Activated effector memory CD4-positive, alpha-beta T cell treated with Interleukin-2 at 50 U/mL for 16 hours (primary cell): ENCODE data around the gene RNF215.
"Not testable (repeated sequence)": the region's sequence is repeated elsewhere in the genome, so short reads cannot be mapped to it uniquely, and the experiment has no call there.

ENCODE experiments used
- DNase-seq: peaks from one replicate; pipeline ENCODE4 v3.0.0-alpha.2; 2020

RNF215 gene

DNA sequence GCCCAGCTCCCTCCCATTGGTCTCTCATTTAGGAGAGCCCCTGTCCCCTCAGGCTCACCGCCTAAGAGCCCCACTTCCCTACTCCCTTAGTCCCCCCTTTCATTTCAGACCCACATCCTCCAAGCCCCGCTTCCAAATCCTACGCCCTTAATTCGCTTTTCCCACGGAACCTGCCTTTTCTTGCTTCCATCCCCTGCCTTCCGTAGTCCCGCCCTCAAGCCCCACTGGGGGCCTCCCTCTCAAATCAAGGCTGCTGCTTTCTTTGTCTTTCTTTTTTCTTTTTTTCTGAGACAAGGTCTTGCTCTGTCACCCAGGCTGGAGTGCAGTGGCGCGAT, 30.0 kb downstream of the RNF215 start:
- DNase-seq: no peak

DNA sequence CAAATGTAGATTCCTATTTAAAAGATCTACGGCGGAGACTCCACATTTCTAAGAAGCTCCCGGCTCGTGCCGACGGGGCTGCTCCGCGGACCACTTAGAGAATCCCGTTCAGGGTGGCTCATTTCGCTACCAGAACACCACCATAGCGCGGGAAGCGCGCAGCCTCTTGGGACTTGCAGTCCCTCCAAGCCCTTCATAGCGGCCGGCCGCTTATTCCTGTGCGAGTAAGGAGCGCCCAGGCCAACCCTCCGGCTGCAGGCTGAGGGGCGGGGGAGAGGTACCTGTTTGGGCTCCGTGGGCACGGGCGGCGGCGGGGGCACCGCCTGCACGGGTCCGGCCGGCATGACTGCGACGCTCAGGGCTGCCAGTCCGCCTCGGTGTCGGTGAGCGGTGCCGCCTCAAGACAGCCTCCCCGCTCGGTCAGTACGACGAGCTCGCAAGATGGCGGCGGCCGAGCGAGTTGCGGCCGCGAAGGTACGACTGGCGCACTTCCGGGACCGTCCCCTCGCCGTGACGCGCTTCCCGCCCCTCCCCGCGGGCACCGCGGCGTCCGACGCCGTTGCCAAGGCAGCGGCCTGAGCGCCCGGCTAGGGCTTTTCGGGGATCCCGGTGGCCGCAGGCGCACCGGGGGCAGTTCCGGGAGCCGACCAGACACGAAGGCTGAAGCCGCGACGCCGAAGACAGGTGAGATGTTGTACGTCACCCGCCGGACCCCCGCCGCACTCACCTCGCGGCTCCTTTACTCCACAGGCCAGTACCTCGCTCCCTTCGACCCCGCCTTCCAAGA, 30.6 kb downstream of the RNF215 start, which contains the start of the genes CCDC157 and SF3A1:
Gene CCDC157, plus strand, starts transcription at position 559 of the 787 bp plus-strand sequence. CDS start 8,994 bp downstream, outside the sequence.
Gene SF3A1, minus strand, starts transcription at position 446 of the 787 bp plus-strand sequence. Its CDS starts 102 bp downstream, at position 344.
- peak; percentile 79 for DNase-seq

DNA sequence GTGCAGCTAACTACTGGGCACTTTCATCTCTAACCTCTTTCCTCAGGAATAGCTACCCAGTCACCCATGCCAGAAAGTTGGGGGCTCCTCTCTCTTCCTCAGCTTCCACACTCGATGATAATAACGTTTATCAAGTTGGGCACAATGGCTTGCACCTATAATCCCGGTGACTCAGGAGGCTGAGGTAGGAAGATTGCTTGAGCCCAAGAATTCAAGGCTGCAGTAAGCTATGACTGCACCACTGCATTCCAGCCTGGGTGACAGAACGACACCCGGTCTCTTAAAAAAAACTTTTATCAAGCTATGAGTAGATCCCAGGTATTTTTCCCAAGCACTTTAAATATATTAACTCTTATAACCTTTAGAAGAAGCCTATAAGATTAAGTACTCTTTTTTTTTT, 32.6 kb downstream of the RNF215 start:
- no peak for DNase-seq

DNA sequence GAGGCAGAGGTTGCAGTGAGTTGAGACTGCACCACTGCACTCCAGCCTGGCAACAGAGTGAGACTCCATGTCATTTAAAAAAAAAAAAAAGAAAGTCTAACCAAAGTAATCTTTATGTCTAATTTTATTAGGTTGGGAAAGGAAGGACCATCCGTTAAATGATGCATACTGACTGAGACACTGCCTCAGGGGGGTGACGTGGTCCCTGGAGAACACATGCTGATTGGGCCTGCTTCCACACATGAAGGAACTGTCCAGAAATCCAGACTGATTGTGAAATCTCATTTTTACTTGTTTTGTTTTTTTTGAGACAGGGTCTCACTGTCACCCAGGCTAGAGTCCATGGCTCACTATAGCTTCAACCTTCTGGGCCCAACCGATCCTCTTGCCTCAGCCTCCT, 36.0 kb downstream of the RNF215 start:
- DNase-seq: no peak

DNA sequence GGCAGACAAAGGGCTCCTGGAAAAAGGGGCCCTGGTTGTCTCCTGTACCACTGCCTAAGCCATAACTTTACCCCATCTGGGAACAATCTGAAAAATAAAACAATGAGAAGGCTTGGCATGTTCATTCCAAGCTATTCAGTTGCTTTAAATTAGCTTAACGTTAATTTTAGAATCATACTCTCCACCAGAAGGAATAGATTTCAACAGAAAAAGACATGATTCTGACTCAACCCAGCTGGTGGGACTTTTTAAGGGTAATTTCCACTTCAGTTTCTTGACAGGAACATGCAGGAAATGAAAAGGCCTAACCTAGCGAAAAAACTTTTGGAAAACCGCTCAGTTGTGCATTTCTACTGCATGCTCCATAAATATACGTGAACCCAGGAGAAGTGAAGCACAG, 38.4 kb downstream of the RNF215 start:
- DNase-seq: no peak

DNA sequence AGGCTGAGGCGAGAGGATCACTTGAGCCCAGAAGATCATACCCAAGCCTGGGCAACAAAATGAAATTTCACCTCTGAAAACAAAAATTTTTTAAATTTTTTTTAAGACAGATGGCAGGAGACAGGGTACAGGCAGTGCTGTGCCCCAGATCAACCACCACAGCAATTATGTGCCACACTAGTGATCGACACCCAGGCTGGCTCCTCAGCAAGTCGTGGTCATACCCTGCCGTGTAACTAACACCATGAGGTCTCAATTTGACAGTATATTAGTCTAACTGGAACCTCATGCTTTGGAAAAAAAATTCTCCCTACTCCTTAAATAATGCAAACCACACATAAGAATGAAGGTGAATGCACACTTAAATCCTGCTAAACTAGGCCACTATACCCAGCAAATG, 38.8 kb downstream of the RNF215 start:
- no peak for DNase-seq

DNA sequence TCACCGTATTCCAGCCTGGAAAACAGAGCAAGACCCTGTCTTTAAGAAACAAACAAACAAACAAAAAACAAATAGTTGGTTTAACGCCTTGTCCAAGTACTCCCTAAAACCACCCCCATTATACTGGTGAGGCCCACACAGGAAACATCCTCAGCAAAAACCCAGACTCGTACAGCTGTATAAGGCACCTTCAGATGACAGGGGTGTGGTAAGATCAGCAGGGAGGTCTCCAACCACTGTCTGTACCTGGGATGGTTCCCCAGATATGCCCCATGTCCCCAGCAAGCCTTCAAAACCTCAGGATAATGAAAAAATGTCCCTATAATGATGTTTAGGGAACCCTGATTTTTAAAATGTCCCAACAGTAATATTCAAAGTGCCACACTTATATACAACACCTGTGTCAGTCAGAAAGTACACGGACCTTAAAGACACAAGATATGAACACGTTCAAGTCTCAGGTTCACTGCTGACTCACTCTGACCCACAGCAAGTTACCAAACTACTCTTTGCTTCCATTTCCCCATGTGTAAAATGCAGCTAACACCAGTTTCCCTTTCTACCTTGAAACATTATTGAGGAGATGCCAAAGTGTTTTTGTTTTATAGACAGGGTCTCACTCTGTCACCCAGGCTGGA, 39.8 kb downstream of the RNF215 start:
- DNase-seq: no peak

DNA sequence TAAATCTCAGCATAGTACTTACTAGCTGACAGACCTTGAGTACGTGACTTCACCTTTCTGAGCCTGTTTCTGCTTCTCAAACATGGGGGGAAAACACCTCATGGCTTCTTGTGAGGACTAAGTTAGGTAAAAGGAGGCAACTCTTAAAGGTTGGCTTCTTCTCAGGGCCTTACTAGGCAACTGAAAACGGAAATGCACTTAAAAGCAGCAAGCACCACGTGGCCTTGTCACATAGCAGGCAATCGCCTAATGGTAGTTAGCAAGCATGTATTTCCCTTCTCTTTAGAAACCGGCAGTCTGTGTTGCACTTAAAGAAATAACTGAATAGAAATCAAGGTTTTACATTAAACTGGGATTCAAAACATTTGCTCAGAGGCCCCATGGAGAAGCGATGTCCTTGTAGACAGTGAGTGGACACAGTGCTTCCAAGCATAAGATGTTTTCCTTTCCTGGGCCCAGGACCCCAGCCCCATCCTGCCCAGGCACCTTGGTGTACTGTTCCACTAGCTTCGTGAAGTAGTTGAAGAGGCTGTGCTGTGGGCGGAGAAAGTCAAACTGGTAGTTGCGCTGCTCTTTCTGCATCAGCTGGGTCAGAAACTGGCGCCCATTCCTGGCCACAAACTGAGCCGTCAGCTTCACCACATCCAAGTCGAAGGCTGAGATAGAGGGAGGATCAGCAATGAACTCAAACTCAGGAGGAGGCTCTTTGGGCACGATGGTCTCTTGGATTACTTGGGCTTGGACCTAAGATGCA, 42.6 kb downstream of the RNF215 start:
- DNase-seq: no peak

DNA sequence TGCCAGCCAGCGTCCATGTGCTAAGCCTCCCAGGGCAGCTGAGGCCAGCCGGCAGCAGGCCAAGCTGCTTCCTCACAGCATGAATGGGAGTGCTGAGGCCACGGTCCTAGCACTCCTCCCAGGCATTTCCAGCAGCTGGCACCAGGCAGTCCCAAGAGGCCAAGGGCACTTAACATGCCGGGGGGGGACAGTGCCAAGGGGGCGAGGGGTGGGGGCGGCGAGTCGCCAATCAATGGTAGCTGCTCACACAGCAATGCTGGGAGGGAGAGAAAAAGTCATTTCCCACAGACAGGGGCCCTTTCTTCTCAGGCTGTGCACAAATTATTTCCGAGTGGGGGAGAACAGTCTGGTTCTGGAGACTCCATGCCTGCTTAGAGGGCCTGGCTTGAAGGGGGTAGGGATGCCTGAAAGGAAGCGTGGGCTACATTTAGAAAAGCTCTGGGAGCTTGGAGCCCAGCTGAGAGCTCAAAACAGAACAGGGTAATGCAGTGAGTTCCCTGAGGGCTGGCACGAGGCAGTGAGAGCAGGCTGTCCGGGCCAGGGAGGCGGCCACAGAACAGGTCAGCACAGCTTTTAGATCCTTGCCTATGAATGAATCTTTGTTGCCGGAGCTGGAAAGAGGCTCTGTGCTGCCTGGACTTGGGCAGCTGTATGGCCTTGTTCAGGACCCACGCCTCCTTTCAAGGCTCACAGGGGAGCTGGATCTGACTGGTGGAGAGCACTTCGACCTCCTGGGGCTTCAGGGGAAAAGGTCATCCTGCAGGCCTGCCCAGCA, 46.1 kb downstream of the RNF215 start:
- DNase-seq: no peak

DNA sequence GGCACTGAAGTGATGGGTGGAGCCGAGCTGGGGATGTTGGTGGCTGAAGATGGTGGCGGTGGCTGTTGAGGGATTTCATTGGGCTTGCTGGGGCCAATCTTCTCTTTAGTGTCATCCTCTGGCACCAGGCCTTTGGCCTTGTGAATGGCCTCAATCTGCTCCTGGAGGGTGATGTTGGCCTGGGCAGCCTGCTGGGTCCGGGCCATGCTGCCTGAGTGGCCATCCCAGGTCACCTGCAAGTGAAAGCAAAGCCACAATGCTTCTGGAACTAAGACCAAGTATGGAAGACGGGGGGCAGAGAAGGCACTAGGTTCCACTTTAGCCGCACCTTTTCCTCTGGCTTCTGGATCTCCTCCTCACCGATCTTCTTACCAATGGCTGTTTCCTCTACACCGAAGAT, 48.4 kb downstream of the RNF215 start:
- DNase-seq: no peak

DNA sequence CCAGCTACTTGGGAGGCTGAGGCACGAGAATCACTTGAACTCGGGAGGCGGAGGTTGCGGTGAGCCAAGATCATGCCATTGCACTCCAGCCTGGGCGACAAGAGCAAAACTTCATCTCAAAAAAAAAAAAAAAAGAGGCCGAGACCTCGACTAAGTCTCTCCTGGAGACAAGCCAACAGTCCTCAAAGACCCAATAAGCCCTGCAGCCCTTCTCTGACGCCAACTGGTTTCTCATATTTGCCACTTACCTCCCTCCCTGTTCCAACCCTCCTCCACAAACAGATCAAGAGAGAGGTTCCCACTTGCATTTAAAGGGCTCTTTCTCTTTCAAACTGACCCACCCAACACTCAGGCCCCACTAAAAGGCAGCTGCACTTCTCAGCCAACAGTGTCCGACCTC, 48.9 kb downstream of the RNF215 start:
- DNase-seq: not testable (repeated sequence)

DNA sequence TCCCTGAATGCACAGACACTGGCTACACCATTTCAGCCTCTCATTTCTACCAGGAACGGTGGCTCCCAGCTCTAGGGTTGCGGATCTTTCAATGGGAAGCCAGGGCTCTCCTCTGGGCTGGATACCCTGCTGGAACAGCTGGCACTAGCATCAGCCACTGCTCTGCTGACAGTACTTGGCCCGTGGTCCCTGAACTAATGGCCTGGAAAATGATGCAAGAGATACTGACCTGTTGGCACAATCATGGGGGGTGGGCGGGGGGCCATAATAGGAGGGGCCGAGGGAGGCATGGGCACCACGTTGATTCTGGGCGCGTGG, 49.8 kb downstream of the RNF215 start:
- DNase-seq: no peak

DNA sequence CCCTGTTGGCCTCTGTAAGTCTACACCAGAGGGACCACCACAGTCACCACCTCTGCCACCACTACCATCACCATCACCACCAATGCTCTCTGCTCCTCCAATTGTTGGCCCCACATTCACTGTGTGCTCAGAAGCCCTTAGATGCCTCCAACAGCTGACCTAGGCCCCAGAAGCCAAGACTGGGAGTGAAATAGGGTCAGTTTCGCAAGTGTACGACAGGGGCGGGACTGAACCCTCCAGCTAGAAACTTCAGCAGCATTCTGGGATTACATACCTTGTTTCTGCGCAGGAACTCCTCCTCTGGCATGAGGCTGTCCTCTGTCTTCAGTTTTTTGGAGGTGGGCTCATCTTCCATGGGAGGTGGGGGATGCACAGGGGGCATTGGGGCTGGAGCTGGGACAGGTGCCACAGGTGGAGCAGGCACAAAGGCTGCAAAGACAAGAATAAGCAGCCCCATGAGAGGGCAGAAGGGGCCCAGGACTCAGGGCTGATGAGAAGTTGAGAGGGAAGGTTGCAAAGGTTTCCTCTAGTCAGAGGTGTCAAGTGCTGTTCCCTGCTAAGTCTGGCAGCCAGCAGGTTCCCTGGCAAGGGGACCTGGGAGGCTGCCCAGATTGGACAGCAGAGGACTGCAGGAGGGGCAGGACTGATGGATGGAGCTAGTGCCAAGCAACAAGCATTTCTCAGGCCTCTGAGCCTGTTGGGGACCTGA, 50.3 kb downstream of the RNF215 start:
- DNase-seq: no peak

DNA sequence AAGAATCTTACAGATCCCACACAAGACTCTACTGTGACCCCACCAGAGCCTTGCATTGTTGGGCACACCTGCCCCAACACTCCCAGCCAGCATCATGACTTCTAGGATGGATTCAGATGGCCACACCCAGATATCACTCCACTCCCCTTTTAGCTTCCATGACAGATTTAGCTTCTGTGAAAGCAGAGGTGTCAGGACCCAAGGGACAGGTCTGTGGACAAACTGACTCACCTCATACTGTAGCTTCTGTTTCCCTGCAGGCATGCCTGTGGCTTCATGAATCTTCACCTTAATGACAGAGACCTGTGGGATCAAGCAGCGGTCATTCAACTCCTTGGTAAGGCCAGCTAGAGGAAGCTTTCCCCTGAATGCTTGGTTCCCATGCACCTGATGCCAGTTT, 52.0 kb downstream of the RNF215 start:
- no peak for DNase-seq

DNA sequence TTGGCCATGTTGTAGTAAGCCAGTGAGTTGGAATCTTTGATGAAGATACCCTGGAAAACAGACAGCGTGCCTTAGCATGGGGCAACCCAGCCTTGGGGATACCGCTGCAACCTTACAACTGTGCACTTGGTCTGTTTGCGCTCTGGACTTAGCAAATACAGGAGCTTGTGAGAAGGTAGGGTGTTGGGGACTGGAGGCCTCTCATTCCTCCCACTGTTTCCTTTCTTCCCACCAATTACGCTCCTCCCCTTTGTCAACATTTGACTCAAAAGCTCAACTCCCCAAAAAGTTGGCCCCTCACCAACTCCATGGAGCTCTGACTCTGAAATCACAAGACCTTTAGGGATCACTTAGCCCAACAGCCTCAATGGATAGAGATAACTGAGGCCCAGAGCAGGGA, 52.6 kb downstream of the RNF215 start:
- DNase-seq: no peak

DNA sequence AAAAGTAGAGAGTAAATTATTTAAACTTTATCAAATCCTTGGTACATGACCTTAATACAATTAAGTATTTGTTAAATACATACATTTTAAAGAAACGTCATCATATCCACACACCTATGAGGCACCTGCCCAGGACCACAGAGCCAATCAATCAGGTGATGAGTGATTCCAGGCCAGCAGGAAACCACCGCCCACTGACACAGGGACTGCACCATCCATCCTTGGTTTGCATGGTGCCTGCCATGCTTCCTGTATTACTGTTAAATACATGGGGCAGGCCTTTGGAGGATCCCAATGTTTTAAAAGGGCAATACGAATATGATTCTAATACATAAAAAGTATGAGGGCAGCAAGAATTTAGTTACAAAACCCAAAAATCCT, 53.5 kb downstream of the RNF215 start:
- DNase-seq: no peak

DNA sequence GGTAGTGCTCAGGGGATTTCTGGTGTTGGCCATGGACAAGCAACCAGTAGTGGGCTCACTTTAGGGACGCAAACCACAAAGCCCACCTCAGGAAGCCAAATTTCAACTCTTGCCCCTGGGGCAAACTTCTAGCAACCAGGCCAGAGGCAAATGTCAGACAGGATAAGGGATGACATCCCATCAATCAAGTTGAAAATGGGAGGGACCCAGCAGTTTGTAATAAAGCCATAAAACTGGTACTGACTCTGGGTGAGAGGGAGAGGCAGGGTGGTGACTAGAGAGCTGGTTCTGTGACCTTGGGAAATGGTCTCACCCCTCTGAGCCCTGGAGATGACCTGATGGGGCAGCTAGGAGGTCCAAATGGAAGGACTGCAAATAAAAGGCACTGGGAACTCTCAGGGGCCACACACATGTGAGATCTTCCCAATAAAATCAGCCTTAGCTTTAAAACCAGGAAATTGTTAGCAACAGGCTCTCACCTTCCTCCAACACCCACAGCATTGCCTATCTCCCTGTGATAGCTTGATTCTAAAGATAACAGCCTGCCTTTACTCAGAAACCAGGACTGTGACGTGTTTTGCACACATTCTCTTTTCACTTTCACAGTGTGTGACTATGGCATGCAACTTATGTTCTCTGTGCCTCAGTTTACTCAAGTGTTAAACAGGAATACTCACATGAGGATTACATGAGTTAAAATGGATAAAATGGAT, 54.1 kb downstream of the RNF215 start:
- DNase-seq: no peak

DNA sequence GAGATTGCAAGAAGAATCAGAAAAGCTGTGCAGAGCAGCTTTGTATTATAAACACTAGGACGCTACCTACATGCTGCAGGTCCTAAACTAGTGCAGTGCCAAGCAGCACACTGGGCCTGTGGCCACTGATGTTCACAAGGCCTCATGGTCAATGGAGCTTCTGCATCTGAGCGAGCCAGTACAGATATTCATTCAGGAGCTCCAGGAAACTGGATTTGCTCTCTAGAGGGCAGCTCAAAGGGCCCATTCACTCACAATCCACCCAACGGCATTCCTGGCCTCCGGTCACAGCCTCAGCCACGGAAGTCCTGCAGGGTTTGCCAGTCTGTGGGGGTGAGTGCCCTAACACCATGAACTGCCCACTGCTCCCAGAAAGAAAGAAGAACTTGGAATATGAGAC, 54.7 kb downstream of the RNF215 start:
- DNase-seq: no peak
